NCI-H1930 (cell line): Measurements from ENCODE around the gene EPC2.

ENCODE experiments used
- DNase-seq, 2 experiments: peaks; one replicate each; lab custom pipeline; 2025; lab: John Stamatoyannopoulos, UW

Gene EPC2, protein sequence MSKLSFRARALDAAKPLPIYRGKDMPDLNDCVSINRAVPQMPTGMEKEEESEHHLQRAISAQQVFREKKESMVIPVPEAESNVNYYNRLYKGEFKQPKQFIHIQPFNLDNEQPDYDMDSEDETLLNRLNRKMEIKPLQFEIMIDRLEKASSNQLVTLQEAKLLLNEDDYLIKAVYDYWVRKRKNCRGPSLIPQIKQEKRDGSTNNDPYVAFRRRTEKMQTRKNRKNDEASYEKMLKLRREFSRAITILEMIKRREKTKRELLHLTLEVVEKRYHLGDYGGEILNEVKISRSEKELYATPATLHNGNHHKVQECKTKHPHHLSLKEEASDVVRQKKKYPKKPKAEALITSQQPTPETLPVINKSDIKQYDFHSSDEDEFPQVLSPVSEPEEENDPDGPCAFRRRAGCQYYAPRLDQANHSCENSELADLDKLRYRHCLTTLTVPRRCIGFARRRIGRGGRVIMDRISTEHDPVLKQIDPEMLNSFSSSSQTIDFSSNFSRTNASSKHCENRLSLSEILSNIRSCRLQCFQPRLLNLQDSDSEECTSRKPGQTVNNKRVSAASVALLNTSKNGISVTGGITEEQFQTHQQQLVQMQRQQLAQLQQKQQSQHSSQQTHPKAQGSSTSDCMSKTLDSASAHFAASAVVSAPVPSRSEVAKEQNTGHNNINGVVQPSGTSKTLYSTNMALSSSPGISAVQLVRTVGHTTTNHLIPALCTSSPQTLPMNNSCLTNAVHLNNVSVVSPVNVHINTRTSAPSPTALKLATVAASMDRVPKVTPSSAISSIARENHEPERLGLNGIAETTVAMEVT

GRCh38 chr2:148643998-148644882 lies at the start of gene EPC2:
TSS of gene EPC2 (plus strand) at chr2:148644751. CDS start at chr2:148645018, 267 bp downstream.
- peak; percentile 41 to 73 for DNase-seq

GRCh38 chr2:148596018-148596417 lies 48.5 kb upstream of the EPC2 start:
- no peak for DNase-seq

DNA sequence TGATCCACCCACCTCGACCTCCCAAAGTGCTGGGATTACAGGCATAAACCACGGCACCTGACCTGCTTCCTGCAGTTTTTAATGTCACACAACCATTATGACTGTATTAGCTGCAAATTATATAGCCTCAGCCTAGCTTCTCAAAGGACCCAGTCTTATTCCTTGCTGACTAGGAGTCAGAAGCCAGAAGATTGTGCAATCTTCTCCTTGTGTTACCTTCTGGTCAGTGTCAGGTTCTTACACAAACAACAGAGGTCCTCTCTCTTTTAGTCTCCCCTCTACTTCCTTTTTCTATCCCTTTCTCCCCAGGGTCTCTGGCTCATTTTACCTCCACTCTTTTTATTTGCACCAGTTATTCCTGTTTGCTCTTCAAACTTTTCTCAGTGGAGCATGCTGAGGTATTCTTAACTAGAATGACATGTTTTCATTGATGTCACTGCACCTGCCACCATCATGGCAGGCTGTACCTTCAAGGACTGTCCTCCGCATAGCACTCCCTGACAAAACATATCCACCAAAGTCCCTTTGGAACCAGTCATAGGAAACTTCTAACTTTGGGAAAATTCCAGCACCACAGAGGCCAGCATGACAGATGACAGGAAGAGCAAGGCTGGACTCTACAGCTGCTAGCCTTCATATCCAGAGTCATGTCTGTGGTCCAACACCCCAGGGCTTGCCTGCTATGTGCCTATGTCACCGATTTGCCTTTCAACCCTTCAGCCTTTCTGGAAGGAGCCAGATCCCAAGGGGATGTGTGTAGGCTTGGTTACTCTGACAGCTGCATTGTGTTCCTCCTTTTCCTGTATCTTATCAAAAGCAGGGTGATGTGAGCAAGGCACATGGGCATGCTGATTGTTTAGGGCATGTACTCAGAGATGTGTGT lies 45.2 kb upstream of the EPC2 start:
- no peak for DNase-seq

- DNase-seq = no peak
These were observed 41.5 kb upstream of the EPC2 start for GRCh38 chr2:148602885-148603561.

DNA sequence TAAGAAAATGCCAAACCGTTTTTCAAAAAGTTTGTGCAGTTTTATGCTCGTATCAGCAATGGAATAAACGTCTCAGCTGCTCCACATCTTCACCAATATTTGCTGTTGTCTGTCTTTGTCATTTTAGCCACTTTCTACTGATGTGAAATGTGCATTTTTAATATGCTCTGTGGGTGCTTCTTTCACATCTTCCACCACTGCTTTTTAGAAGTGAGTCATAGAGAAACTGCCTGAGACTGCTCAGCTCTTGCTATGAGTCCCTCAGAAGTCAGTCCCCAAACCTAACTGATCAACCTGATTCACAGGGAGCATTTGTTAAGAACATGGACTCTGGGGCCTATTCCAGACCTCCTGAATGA lies 41.0 kb upstream of the EPC2 start:
- DNase-seq = no peak

- DNase-seq = no peak
These were observed 39.6 kb upstream of the EPC2 start for GRCh38 chr2:148604927-148605326.

DNA sequence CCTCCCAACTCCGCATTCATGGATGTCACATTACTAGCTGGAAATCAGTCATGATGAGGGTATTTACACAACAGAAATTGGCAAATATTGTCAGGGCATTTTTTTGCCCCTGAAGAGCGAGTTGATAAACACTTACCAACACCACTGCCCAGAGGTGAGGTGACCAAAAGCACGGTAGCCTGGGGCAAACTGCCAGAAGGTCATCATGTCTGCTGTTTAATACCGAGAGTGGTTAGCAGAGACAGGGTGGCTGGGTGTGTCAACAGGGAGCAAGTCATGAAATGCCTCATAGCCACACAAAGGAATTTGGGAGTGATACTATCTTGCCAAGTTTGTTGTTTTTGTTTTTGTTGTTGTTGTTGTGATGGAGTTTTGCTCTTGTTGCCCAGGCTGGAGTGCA lies 37.0 kb upstream of the EPC2 start:
- no peak for DNase-seq

- DNase-seq = no peak
These were observed 31.1 kb upstream of the EPC2 start for GRCh38 chr2:148613231-148614013.

DNA sequence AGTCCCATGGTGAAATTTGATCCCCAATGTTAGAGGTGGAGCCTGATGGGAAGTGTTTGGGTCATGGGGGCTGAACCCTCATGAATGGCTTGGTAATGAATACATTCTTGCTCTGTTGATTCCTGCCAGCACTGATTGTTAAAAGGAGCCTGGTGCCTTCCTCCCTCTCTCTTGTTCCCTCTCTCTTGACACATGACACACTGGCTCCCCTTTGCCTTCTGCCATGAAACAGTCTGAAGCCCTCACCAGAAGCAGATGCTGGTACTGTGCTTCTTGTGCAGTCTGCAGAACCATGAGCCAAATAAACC lies 30.6 kb upstream of the EPC2 start:
- no peak for DNase-seq

DNA sequence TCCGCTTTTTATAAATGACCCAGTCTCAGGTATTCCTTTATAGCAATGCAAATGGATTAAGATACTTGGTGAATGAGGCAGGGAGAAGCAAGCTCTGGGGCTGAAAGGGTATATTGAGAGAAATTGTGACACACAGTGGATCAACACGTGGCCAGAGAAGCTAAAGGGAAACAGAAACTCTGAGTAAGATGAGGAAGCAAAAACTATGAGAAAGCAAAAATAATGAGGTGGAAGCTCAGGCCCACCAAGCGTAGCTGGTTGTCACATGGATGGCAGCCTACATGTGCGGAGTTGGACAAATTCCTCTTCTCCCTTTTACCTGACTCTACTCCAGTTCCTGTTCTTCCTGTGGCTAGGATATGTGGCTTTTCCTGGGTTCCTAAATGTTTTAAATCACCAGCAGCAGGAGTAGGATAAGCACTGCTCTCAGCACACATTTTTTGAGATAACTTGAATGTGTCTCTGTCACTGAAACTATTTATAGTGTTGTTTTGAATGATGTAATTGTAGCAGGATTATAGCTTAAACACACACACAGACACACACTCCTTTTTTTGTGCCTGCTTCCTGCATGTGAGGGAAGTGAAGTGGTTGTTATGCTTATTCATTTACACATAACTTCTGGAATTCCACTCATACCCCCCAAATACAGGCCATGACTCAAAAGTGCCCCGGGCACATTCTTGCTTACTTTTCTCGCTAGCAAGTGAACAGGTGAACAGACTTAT lies 30.1 kb upstream of the EPC2 start:
- no peak for DNase-seq

DNA sequence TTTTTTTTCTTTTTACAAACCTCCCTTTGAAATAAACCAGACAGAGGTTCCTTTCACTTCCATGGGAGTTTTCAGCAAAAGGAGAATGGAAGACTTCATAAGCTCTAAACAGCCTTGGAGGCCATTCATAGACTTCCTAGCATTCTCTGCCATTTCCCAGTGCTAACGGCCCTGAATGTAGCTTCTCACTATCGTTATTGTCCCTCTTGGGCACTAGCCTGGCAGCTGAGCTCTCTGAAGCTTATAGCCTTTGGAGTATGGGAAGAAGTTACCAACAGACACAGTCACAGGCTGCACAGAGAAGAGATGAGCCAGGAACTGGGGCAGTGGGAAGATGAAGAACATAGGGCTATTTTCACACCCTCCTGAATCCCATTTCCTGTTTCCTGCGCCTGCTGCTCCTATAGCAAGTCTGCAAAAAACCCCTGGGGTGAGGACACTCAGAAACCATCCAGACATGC lies 29.1 kb upstream of the EPC2 start:
- DNase-seq = no peak

DNA sequence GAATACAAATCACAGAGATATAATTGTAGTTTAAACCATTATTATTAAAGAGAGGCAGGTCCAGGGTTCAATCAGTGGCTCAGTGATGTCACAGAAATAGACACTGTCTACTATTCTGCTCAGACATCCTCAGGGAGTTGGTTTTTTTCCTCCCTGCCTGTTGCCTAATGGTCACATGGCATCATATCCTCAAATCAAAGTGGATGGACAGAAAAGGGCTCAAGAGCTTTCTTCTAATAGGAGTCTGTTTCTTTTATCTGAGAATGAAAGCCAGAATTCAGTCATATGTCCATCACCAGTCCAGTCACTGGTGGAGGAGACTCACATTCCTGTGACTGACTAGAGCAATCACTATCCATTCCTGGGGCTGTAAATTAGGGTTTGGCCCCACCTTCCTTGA lies 27.9 kb upstream of the EPC2 start:
- no peak for DNase-seq

GRCh38 chr2:148617219-148617618 lies 27.3 kb upstream of the EPC2 start:
- no peak for DNase-seq

- DNase-seq = no peak
These were observed 24.9 kb upstream of the EPC2 start for GRCh38 chr2:148619560-148620195.

DNA sequence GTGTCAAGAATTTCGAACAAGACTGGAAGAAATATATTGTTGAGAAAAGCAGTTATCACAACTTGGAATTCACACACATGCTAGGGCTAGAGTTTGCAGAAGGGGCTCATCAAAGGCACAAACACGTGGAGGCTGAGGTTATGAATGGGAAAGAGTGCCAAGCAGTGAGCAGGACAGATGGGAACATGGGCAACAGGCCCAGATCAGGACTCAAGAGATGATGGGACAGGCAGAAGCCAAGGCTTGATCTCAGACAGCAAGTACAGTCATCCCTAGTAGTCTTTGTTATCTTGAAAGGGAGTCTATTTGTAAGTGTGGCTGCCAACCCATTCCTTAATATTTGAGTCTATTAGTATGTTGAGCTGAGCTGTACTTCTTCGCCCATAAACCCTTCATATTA lies 22.2 kb upstream of the EPC2 start:
- DNase-seq = no peak

DNA sequence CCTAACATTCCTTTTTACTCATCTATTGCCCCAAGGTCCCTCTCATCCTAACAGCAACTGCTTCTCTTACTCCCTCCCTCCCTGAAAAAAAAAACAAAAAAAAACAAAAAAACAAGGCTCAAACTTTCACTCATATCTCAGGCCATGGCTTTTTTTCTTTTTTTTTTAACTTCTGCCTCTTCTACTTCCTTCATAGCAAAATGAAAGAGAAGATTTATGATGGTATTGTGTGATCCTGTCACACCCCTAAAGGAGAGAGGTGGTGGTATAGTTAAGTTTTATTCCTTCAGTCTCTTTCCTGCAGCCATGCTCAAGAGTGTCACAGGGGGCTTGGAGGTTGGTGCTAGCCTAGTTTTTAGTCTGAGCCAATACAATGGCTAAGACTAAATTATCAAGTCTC lies 21.5 kb upstream of the EPC2 start:
- DNase-seq = no peak

GRCh38 chr2:148627224-148627623 lies 17.3 kb upstream of the EPC2 start:
- no peak for DNase-seq

- no peak for DNase-seq
These were observed 9.8 kb upstream of the EPC2 start for GRCh38 chr2:148634749-148635148.

- DNase-seq = no peak
These were observed 6.0 kb upstream of the EPC2 start for GRCh38 chr2:148638543-148638942.
